ENCODE measurements around the gene ZMYM3.
"Not testable (repeated sequence)": the region's sequence is repeated elsewhere in the genome, so short reads cannot be mapped to it uniquely, and the experiment has no call there.

ZMYM3 gene

DNA sequence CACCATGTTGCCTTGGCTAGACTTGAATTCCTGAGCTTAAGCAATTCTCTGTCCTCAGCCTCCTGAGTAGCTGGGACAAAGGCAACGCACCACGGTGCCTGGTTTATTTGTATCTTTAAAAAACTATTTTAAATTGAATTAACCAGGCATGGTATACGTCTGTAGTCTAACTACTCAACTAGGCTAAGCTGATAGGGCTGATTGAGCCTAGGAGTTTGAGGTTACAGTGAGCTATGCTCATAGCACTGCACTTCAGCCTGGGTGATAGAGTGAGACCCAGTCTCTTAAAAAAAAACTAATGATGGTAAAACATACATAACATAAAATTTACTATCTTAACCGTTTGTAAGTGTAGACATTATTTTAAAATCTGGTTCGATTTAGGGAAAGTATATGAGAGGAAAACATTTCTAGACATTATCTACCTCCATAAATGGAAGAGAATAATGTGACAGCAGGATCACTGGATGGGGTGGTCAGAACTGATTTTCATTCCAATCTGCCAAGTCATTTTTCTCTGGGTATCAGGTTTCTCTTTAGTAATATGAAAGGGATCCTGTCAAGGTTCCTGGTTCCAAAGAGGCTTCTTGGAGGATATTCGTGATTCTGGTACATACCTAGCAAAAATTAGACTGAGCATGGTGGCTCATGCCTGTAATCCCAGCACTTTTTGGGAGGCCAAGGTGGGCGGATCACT lies 38.9 kb upstream of the ZMYM3 start:
- no peak for DNase-seq (ENCODE audit: low spot score)
- TF ChIP-seq, protein P1, sequence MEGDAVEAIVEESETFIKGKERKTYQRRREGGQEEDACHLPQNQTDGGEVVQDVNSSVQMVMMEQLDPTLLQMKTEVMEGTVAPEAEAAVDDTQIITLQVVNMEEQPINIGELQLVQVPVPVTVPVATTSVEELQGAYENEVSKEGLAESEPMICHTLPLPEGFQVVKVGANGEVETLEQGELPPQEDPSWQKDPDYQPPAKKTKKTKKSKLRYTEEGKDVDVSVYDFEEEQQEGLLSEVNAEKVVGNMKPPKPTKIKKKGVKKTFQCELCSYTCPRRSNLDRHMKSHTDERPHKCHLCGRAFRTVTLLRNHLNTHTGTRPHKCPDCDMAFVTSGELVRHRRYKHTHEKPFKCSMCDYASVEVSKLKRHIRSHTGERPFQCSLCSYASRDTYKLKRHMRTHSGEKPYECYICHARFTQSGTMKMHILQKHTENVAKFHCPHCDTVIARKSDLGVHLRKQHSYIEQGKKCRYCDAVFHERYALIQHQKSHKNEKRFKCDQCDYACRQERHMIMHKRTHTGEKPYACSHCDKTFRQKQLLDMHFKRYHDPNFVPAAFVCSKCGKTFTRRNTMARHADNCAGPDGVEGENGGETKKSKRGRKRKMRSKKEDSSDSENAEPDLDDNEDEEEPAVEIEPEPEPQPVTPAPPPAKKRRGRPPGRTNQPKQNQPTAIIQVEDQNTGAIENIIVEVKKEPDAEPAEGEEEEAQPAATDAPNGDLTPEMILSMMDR (IDR thresholded peaks at IDR 0.05; ENCODE audit: borderline replicate concordance, control extremely low read depth, extremely low read depth, insufficient read depth, missing control alignments), result no peak
- in situ Hi-C loops (cut with MboI; ENCODE audit: low sequenced_read_pairs, unreplicated experiment), result no loop called here

DNA sequence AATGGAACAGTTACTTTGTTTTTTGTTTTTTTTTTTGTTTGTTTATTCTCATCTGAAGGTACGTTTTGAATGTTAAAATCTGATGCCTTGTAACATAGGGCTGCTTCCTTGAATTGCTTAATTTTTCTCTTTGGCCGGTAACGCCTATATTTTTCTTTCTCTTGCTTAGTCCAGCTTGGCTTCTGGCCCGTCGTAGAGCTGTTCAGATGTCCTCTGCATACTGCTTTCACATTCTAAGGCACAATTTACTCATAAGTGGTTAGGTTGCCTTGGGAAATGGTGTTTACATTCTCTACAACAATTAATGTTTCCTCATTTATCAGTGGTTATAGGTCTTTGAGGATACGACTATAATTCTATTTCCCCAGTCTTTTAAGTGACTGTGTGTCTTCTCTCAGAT lies 37.4 kb upstream of the ZMYM3 start:
- DNase-seq (ENCODE audit: low spot score), result no peak
- in situ Hi-C loops (cut with MboI; ENCODE audit: low sequenced_read_pairs, unreplicated experiment), result no loop called here
- TF ChIP-seq, protein P1 (IDR thresholded peaks at IDR 0.05; ENCODE audit: borderline replicate concordance, control extremely low read depth, extremely low read depth, insufficient read depth, missing control alignments), result no peak

DNA sequence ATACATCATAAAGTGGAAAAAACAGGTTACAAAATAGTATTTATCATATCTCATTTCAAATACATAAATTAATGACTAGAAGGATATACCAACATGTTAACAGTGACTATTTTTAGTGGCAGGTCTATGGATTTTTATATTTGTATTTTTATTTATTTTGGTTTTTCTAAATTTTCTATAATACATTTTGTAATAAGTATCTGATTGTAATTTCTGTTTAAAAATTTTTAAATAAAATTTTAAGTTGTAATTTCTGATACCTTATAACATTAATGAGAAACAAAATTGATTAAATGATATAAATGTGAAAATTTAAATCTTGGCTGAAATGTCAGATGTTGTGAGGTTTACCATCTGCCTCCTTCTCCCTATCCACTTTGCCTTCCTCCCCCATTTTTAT lies 32.0 kb upstream of the ZMYM3 start:
- TF ChIP-seq, protein P1 (IDR thresholded peaks at IDR 0.05; ENCODE audit: borderline replicate concordance, control extremely low read depth, extremely low read depth, insufficient read depth, missing control alignments), result no peak
- no peak for DNase-seq (ENCODE audit: low spot score)
- in situ Hi-C loops (cut with MboI; ENCODE audit: low sequenced_read_pairs, unreplicated experiment), result no loop called here

DNA sequence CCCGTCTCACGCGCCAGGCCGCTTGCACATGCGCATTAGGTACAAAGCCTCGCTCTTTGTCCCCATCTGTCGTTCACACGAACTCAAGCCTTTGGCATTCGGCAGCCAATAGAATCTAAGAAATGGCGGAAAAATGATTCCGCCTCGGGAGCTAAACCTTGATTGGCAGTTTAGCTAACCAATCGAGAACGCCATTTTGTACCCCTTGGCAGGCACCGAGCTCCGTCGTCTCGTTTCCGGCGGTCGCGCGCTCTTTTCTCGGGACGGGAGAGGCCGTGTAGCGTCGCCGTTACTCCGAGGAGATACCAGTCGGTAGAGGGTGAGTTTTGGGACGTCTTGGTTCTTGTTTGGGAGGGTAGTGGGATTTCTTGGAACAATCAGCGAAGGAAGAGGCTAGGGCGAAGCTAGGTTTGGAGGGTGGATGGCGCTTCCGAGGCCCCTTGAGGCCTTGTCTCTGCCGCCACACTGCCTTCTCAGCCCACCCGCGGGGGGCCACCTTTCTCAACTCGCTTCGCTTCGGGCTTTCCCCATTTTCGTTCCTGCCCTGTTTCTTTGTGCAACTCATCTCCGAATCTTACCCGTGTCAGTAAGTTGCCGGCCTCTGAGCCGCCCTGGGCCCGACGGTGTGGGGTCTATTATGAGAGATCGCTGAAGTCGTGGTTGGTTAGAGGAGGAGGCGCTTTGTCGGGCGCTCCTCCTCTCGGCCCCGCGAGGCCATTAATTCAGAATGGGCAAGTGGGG lies 29.6 kb upstream of the ZMYM3 start, which contains the start of gene NONO:
NONO (plus strand) TSS at position 233 of the 741 bp plus-strand sequence. CDS start 7,003 bp downstream, outside the sequence.
- peak; percentile 86 for DNase-seq (ENCODE audit: low spot score)
- TF ChIP-seq, protein P1 (IDR thresholded peaks at IDR 0.05; ENCODE audit: borderline replicate concordance, control extremely low read depth, extremely low read depth, insufficient read depth, missing control alignments), result no peak
- in situ Hi-C loops (cut with MboI; ENCODE audit: low sequenced_read_pairs, unreplicated experiment), result no loop called here

DNA sequence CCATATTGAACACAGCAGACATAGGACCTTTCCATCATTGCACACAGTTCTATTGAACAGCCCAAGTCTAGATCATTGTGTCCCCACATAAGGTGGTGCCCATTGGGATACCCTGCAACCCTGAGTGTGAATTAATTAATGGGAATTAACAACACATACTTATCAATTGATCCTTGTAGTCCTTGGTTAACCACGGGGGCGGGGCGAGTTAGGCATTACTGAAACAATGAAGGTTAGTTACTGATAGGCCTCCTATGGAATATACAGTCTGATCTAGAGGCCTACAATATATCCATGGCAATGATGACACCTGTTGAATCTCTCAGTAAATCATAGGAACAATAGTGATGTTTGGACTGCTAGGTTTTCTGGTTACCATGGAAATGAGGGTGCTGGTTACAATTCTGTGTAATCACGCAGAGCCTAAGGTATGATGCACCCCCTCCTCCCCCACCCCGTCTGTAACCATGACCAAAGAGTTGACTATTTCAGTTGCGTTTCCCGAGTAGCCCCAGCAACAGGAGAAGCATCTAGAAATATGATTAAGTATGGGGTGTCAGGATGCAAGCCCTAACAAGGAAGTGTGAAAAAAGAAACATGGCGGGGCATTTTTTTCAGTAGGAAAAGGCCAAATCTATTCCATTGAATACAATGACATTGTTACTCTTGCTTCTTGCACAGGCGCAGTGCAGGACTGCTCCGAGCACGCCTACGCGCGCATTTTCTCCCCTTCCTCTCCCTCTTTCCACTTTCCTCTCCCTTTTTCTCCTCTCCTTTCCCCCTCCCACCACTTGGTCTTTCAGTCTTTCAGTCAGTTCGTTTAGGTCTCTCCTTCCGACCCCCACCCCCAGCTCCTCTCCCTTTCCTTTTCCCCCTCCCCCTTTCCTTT lies 28.8 kb upstream of the ZMYM3 start:
- TF ChIP-seq, protein P1 (IDR thresholded peaks at IDR 0.05; ENCODE audit: borderline replicate concordance, control extremely low read depth, extremely low read depth, insufficient read depth, missing control alignments), result no peak
- in situ Hi-C loops (cut with MboI; ENCODE audit: low sequenced_read_pairs, unreplicated experiment), result no loop called here
- peak; percentile 39 for DNase-seq (ENCODE audit: low spot score)

DNA sequence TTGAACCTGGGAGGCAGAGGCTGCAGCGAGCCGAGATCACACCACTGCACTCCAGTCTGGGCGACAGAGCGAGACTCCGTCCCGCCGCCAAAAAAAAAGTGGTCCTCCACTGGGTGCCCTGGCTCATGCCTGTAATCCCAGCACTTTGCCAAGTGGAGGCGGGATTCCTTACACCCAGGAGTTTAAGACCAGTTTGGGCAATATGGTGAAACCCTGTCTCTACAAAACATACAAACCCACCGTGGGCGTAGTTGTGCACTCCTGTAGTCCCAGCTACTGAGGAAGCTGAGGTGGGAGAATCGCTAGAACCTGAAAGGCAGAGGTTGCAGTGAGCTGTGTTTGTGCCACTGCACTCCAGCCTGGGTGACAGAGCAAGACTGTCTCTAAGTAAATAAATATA lies 27.4 kb upstream of the ZMYM3 start:
- DNase-seq (ENCODE audit: low spot score); in situ Hi-C loops (cut with MboI; ENCODE audit: low sequenced_read_pairs, unreplicated experiment): not testable (repeated sequence)

DNA sequence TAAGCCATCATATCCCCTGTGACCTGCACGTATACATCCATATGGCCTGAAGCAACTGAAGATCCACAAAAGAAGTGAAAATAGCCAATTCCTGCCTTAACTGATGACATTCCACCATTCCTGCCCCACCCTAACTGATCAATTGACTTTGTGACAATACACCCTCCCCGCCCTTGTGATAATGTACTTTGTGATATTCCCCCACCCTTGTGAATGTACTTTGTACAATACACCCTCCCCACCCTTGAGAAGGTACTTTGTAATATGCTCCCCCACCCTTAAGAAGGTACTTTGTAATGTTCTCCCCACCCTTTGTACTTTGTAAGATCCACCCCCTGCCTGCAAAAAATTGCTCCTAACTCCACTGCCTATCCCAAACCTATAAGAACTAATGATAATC lies 18.4 kb upstream of the ZMYM3 start:
- in situ Hi-C loops (cut with MboI; ENCODE audit: low sequenced_read_pairs, unreplicated experiment); DNase-seq (ENCODE audit: low spot score): not testable (repeated sequence)

Measured in GM13976 (cell line).